Smooth muscle cell (in vitro differentiated cells): Measurements from ENCODE around the gene KRTAP19-8. TPM values are rescaled to one million over a fixed set of nuclear protein-coding genes. Genes with fewer than 3 reads are reported as not detected.

Experiments
- DNase-seq: peaks from one replicate; lab custom pipeline; 2025; ENCODE audit not compliant: unreplicated experiment; lab: John Stamatoyannopoulos, UW
- H2AFZ ChIP-seq: fragments of 200-600 bp; sonication (generic); 2 replicates; pipeline ENCODE4 v1.6.0; 2016; ENCODE audit warnings: antibody characterized with exemption, low read depth, mild to moderate bottlenecking
- H3F3A ChIP-seq: fragments of 200-600 bp; sonication (generic); 2 replicates; pipeline ENCODE4 v1.6.0; 2017; ENCODE audit warnings: antibody characterized with exemption, low read depth
- H3K27ac ChIP-seq: fragments of 200-600 bp; sonication (generic); 2 replicates; pipeline ENCODE4 v1.5.1; 2016; ENCODE audit warnings: low read depth, mild to moderate bottlenecking
- H3K27me3 ChIP-seq: fragments of 200-600 bp; sonication (generic); 2 replicates; pipeline ENCODE4 v1.6.1; 2016; ENCODE audit warnings: low read depth, mild to moderate bottlenecking
- H3K36me3 ChIP-seq: fragments of 200-600 bp; sonication (generic); 2 replicates; pipeline ENCODE4 v1.5.1; 2016; ENCODE audit warnings: low read depth
- H3K4me1 ChIP-seq: fragments of 200-600 bp; sonication (generic); 2 replicates; pipeline ENCODE4 v1.5.1; 2016; ENCODE audit warnings: low read depth
- H3K4me2 ChIP-seq: fragments of 200-600 bp; sonication (generic); 2 replicates; pipeline ENCODE4 v1.6.0; 2016; ENCODE audit warnings: mild to moderate bottlenecking
- H3K4me3 ChIP-seq: fragments of 200-600 bp; sonication (generic); 2 replicates; pipeline ENCODE4 v1.5.1; 2016; ENCODE audit warnings: mild to moderate bottlenecking
- H3K79me2 ChIP-seq: fragments of 200-600 bp; sonication (generic); 2 replicates; pipeline ENCODE4 v1.6.0; 2016; ENCODE audit warnings: low read depth, mild to moderate bottlenecking
- H3K9ac ChIP-seq: fragments of 200-600 bp; sonication (generic); 2 replicates; pipeline ENCODE4 v1.6.0; 2016; ENCODE audit warnings: low read depth
- H3K9me3 ChIP-seq: fragments of 200-600 bp; sonication (generic); replicated peaks from 2 replicates; pipeline ENCODE4 v1.5.1; 2016; ENCODE audit warnings: low read depth
- H4K20me1 ChIP-seq: fragments of 200-600 bp; sonication (generic); 2 replicates; pipeline ENCODE4 v1.6.0; 2016; ENCODE audit warnings: low read depth
- WGBS: methylation state at CpG from one replicate; pipeline ENCODE4 v1.1.7; 2016; ENCODE audit warnings: low lambda C conversion rate; 5-methylcytosine and 5-hydroxymethylcytosine counted together
- polyA plus RNA-seq: library from polyadenylated mRNA; unstranded; fragments of >200 nt; fragmentation: Nextera tagmentation; extraction: Ambion mirVana; gene quantifications from 2 replicates; pipeline ENCODE4 v1.2.1, GENCODE V29; 2016
- total RNA-seq: library from RNA; depleted of rRNA; stranded (reverse); fragments of >200 nt; gene quantifications from 2 replicates; pipeline ENCODE4 v1.2.3, GENCODE V29; 2014
- TF ChIP-seq, protein P1 (sequence below): fragments of 200-600 bp; sonication (generic); IDR thresholded peaks from 2 replicates; pipeline ENCODE4 v1.5.1; 2017; ENCODE audit warnings: borderline replicate concordance, mild to moderate bottlenecking, antibody characterized with exemption; ENCODE audit not compliant: insufficient read depth, poor library complexity, severe bottlenecking

The KRTAP19-8 gene
- total and polyA plus RNA-seq, 2 experiments from 2014 or later: not detected

DNA sequence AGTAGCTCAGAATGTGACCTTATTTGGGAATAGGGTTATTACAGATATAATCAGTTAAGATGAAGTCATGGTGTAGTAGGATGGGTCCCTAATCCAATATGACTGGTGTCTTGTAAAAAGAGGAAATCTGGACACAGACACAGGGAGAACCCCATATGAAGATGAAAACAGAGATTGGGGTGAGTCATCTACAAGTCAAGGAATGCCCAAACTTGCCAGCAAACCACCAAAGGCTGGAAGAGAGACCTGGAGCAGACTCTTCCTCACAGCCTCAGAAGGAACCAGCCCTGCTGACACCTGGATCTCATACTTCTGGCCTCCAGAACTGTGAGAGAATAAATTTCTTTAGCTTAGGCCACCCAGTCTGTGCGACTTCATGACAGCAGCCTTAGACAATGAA is 29.9 kb downstream of the KRTAP19-8 start:
- 80% methylated on average over 1 of the region's 1 CpG for WGBS
- no peak overlapping the region for H3K4me3 ChIP-seq
- H4K20me1 ChIP-seq: no peaks in the 10 kb centered on the region
- TF ChIP-seq, protein P1, sequence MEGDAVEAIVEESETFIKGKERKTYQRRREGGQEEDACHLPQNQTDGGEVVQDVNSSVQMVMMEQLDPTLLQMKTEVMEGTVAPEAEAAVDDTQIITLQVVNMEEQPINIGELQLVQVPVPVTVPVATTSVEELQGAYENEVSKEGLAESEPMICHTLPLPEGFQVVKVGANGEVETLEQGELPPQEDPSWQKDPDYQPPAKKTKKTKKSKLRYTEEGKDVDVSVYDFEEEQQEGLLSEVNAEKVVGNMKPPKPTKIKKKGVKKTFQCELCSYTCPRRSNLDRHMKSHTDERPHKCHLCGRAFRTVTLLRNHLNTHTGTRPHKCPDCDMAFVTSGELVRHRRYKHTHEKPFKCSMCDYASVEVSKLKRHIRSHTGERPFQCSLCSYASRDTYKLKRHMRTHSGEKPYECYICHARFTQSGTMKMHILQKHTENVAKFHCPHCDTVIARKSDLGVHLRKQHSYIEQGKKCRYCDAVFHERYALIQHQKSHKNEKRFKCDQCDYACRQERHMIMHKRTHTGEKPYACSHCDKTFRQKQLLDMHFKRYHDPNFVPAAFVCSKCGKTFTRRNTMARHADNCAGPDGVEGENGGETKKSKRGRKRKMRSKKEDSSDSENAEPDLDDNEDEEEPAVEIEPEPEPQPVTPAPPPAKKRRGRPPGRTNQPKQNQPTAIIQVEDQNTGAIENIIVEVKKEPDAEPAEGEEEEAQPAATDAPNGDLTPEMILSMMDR: no peak
- no peaks in the 10 kb centered on the region for H3K27me3 ChIP-seq
- H3K4me1 ChIP-seq: no peaks in the 10 kb centered on the region
- H3F3A ChIP-seq: no peaks in the 10 kb centered on the region
- H3K79me2 ChIP-seq: no peaks in the 10 kb centered on the region
- no peak for DNase-seq
- H3K9ac ChIP-seq: no peak overlapping the region
- H3K4me2 ChIP-seq: no peak overlapping the region
- H2AFZ ChIP-seq: no peak overlapping the region
- no peaks in the 10 kb centered on the region for H3K9me3 ChIP-seq
- H3K36me3 ChIP-seq: no peaks in the 10 kb centered on the region
- no peak overlapping the region for H3K27ac ChIP-seq

DNA sequence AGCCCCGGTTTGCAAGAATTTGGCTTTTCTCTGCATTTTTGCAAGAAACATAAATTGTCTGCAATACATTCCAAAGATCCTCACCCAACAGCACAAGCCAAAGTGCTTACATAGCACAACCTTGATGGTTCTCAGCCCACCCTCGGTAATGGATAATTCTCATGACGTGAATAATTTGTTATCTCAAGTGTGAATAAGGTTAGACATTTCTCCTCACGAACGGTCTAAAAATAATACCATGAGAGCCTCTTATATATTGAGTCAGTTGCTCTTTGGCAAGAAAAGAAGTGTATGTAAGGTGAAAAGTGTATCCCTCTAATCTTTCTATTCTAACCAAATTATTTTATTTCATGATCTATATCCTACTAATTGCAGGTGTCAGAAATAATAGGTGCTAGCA is 33.3 kb downstream of the KRTAP19-8 start:
- Histone ChIP-seq H3K9ac (no peak overlapping the region), H3F3A (no peaks in the 10 kb centered on the region), H2AFZ (no peak overlapping the region), H3K4me2 (no peak overlapping the region), H3K36me3 (no peaks in the 10 kb centered on the region), H3K27ac (no peak overlapping the region), H4K20me1 (no peaks in the 10 kb centered on the region), H3K79me2 (no peaks in the 10 kb centered on the region), H3K9me3 (no peaks in the 10 kb centered on the region), H3K27me3 (no peaks in the 10 kb centered on the region), H3K4me1 (no peaks in the 10 kb centered on the region), H3K4me3 (no peak overlapping the region)
- DNase-seq: no peak
- TF ChIP-seq, protein P1: no peak
- WGBS: 92% methylated on average over 5 of the region's 5 CpGs

DNA sequence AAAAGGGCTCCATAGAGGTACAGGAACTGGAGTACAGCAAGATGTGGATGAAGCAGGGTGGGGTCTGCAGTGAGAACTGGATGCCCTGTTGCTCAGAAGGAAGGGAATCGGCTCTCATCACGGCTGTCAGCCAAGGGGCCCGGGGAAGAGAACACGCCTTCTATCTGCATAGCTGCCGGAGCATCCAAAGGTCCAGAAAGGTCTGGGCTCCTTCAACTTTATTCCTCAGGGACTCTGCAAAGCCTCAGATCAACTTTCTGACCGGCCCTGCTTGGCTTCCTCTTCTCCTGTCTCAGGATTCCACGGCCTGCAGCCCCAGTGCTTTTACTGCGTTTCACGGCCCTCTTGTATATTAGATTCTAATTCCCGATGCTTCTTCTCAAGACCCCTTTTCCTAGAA is 34.8 kb downstream of the KRTAP19-8 start:
- no peak overlapping the region for H3K4me3 ChIP-seq
- H3K9me3 ChIP-seq: no peaks in the 10 kb centered on the region
- TF ChIP-seq, protein P1: no peak
- no peak overlapping the region for H3K27ac ChIP-seq
- no peak overlapping the region for H3K9ac ChIP-seq
- H3K36me3 ChIP-seq: no peaks in the 10 kb centered on the region
- H2AFZ ChIP-seq: no peak overlapping the region
- H3K4me1 ChIP-seq: no peaks in the 10 kb centered on the region
- H3K27me3 ChIP-seq: no peaks in the 10 kb centered on the region
- H4K20me1 ChIP-seq: no peaks in the 10 kb centered on the region
- no peaks in the 10 kb centered on the region for H3F3A ChIP-seq
- no peak for DNase-seq
- no peaks in the 10 kb centered on the region for H3K79me2 ChIP-seq
- 93% methylated on average over 10 of the region's 10 CpGs for WGBS
- H3K4me2 ChIP-seq: no peak overlapping the region

GRCh38 chr21:30997541-30997940 is 40.7 kb downstream of the KRTAP19-8 start:
- 62% methylated on average over 3 of the region's 3 CpGs for WGBS

More at GRCh38 chr21:30997541-30997940, 40.7 kb downstream of the KRTAP19-8 start:
- H3K9ac ChIP-seq: no peak overlapping the region
- H3K27ac ChIP-seq: no peak overlapping the region
- H3K9me3 ChIP-seq: no peaks in the 10 kb centered on the region
- no peak overlapping the region for H3K4me3 ChIP-seq
- no peak overlapping the region for H2AFZ ChIP-seq
- H3K36me3 ChIP-seq: no peaks in the 10 kb centered on the region
- H3K27me3 ChIP-seq: no peaks in the 10 kb centered on the region
- no peaks in the 10 kb centered on the region for H3F3A ChIP-seq
- no peak for DNase-seq
- no peak overlapping the region for H3K4me2 ChIP-seq
- TF ChIP-seq, protein P1: no peak
- no peaks in the 10 kb centered on the region for H3K79me2 ChIP-seq
- H3K4me1 ChIP-seq: no peaks in the 10 kb centered on the region
- no peaks in the 10 kb centered on the region for H4K20me1 ChIP-seq
